HEK293 (cell line): ENCODE results near the gene HERC5.

Experiments used
- BCL6B ChIP-seq: fragments of 450-650 bp; formaldehyde crosslinking; IDR thresholded peaks from 2 replicates; pipeline ENCODE4 v1.5.1; 2017; ENCODE audit warnings: missing biosample characterization, missing genetic modification characterization
- FEZF1 ChIP-seq: fragments of 450-650 bp; formaldehyde crosslinking; IDR thresholded peaks from 2 replicates; pipeline ENCODE4 v1.5.1; 2016; ENCODE audit warnings: missing biosample characterization, missing genetic modification characterization
- GLI2 ChIP-seq: fragments of 450-650 bp; formaldehyde crosslinking; IDR thresholded peaks from 2 replicates; pipeline ENCODE4; 2017; ENCODE audit warnings: missing biosample characterization, missing genetic modification characterization, low read depth, borderline replicate concordance
- PRDM10 ChIP-seq: fragments of 450-650 bp; formaldehyde crosslinking; IDR thresholded peaks from 2 replicates; pipeline ENCODE4 v1.5.1; 2016; ENCODE audit warnings: missing biosample characterization, missing genetic modification characterization
- ZFP69B ChIP-seq: fragments of 450-650 bp; formaldehyde crosslinking; IDR thresholded peaks from 2 replicates; pipeline ENCODE4 v1.5.1; 2016; ENCODE audit warnings: missing biosample characterization, missing genetic modification characterization
- ZNF10 ChIP-seq: fragments of 450-650 bp; formaldehyde crosslinking; IDR thresholded peaks from 2 replicates; pipeline ENCODE4 v1.5.1; 2017; ENCODE audit warnings: missing biosample characterization, missing genetic modification characterization
- ZNF114 ChIP-seq: fragments of 450-650 bp; formaldehyde crosslinking; IDR thresholded peaks from 2 replicates; pipeline ENCODE4 v1.5.0; 2017; ENCODE audit warnings: missing biosample characterization, missing genetic modification characterization
- ZNF121 ChIP-seq: fragments of 450-650 bp; formaldehyde crosslinking; IDR thresholded peaks from 2 replicates; pipeline ENCODE4 v1.5.1; 2016; ENCODE audit warnings: missing biosample characterization, missing genetic modification characterization
- ZNF155 ChIP-seq: fragments of 450-650 bp; formaldehyde crosslinking; IDR thresholded peaks from 2 replicates; pipeline ENCODE4 v1.5.1; 2016; ENCODE audit warnings: missing biosample characterization, missing genetic modification characterization
- ZNF18 ChIP-seq: fragments of 450-650 bp; formaldehyde crosslinking; IDR thresholded peaks from 2 replicates; pipeline ENCODE4 v1.5.1; 2016; ENCODE audit warnings: missing biosample characterization, missing genetic modification characterization
- ZNF211 ChIP-seq: fragments of 450-650 bp; formaldehyde crosslinking; IDR thresholded peaks from 2 replicates; pipeline ENCODE4 v1.5.1; 2016; ENCODE audit warnings: low read depth, missing biosample characterization, missing genetic modification characterization
- ZNF280C ChIP-seq: fragments of 450-650 bp; formaldehyde crosslinking; IDR thresholded peaks from 2 replicates; pipeline ENCODE4 v1.5.1; 2016; ENCODE audit warnings: missing biosample characterization, missing genetic modification characterization
- ZNF324 ChIP-seq: fragments of 450-650 bp; formaldehyde crosslinking; IDR thresholded peaks from 2 replicates; pipeline ENCODE4 v1.5.1; 2016; ENCODE audit warnings: missing biosample characterization, missing genetic modification characterization
- ZNF350 ChIP-seq: fragments of 450-650 bp; formaldehyde crosslinking; IDR thresholded peaks from 2 replicates; pipeline ENCODE4 v1.5.0; 2017; ENCODE audit warnings: missing biosample characterization, mild to moderate bottlenecking, missing genetic modification characterization
- ZNF354C ChIP-seq: fragments of 450-650 bp; formaldehyde crosslinking; IDR thresholded peaks from 2 replicates; pipeline ENCODE4 v1.5.1; 2016; ENCODE audit warnings: missing biosample characterization, missing genetic modification characterization, low read depth, borderline replicate concordance
- ZNF473 ChIP-seq: fragments of 450-650 bp; formaldehyde crosslinking; IDR thresholded peaks from 2 replicates; pipeline ENCODE4 v1.5.1; 2017; ENCODE audit warnings: missing biosample characterization, missing genetic modification characterization
- ZNF513 ChIP-seq: fragments of 450-650 bp; IDR thresholded peaks from 2 replicates; pipeline ENCODE4 v1.5.1; 2018; ENCODE audit warnings: missing biosample characterization, missing genetic modification characterization
- ZNF530 ChIP-seq: fragments of 450-650 bp; formaldehyde crosslinking; IDR thresholded peaks from 2 replicates; pipeline ENCODE4 v1.5.1; 2016; ENCODE audit warnings: low read depth, missing biosample characterization, missing genetic modification characterization
- ZNF561 ChIP-seq: fragments of 450-650 bp; IDR thresholded peaks from 2 replicates; pipeline ENCODE4 v1.5.1; 2018; ENCODE audit warnings: missing biosample characterization, missing genetic modification characterization, borderline replicate concordance
- ZNF585B ChIP-seq: fragments of 450-650 bp; formaldehyde crosslinking; IDR thresholded peaks from 2 replicates; pipeline ENCODE4 v1.5.1; 2016; ENCODE audit warnings: missing biosample characterization, missing genetic modification characterization
- ZNF623 ChIP-seq: fragments of 450-650 bp; formaldehyde crosslinking; IDR thresholded peaks from 2 replicates; pipeline ENCODE4 v1.5.1; 2016; ENCODE audit warnings: missing biosample characterization, missing genetic modification characterization
- ZNF664 ChIP-seq: fragments of 450-650 bp; formaldehyde crosslinking; IDR thresholded peaks from 2 replicates; pipeline ENCODE4 v1.5.1; 2016; ENCODE audit warnings: missing biosample characterization, missing genetic modification characterization
- ZNF670 ChIP-seq: fragments of 450-650 bp; formaldehyde crosslinking; IDR thresholded peaks from 2 replicates; pipeline ENCODE4 v1.5.1; 2016; ENCODE audit warnings: missing biosample characterization, missing genetic modification characterization, low read depth
- ZNF701 ChIP-seq: fragments of 450-650 bp; formaldehyde crosslinking; IDR thresholded peaks from 2 replicates; pipeline ENCODE4 v1.5.1; 2016; ENCODE audit warnings: missing biosample characterization, missing genetic modification characterization
- ZNF830 ChIP-seq: fragments of 450-650 bp; IDR thresholded peaks from 2 replicates; pipeline ENCODE4 v1.5.0; 2018; ENCODE audit warnings: missing biosample characterization, missing genetic modification characterization, low read depth, mild to moderate bottlenecking, moderate library complexity
- ZNF837 ChIP-seq: fragments of 450-650 bp; formaldehyde crosslinking; IDR thresholded peaks from 2 replicates; pipeline ENCODE4 v1.5.1; 2016; ENCODE audit warnings: missing biosample characterization, missing genetic modification characterization
- ZSCAN18 ChIP-seq: fragments of 450-650 bp; formaldehyde crosslinking; IDR thresholded peaks from 2 replicates; pipeline ENCODE4 v1.5.1; 2016; ENCODE audit warnings: missing biosample characterization, missing genetic modification characterization

HERC5 gene

GRCh38 chr4:88523325-88524129, 66.6 kb downstream of the HERC5 start, which contains the start of gene PYURF (continued):
- TF ChIP-seq GLI2 (no peak), ZNF664 (tag by site-specific recombination) (no peak), ZNF155 (tag by site-specific recombination) (no peak), ZNF585B (tag by site-specific recombination) (no peak), ZNF18 (tag by site-specific recombination) (no peak), ZNF10 (no peak), ZNF830 (no peak), ZNF530 (tag by site-specific recombination) (no peak), FEZF1 (tag by site-specific recombination) (no peak), ZNF670 (tag by site-specific recombination) (no peak), PRDM10 (tag by site-specific recombination) (no peak), ZNF280C (tag by site-specific recombination) (no peak), ZFP69B (0 out of 2 replicates have a peak, but pooled peaks have one; percentile 22), ZNF121 (tag by site-specific recombination) (no peak), BCL6B (tag by site-specific recombination) (peak; percentile 54), ZSCAN18 (no peak), ZNF350 (tag by site-specific recombination) (no peak), ZNF211 (tag by site-specific recombination) (no peak), ZNF701 (tag by site-specific recombination) (no peak), ZNF354C (tag by site-specific recombination) (no peak), ZNF623 (no peak), ZNF561 (tag by site-specific recombination) (no peak), ZNF513 (tag by site-specific recombination) (no peak), ZNF473 (no peak), ZNF324 (tag by site-specific recombination) (no peak), ZNF837 (tag by site-specific recombination) (no peak), ZNF114 (tag by site-specific recombination) (no peak)
